ENCODE results near the gene CEBPA. TPM values are rescaled to one million over a fixed set of nuclear protein-coding genes. Genes with fewer than 3 reads are reported as not detected.

CEBPA gene
- total RNA-seq, 2 donors from 2014 or later, result 1.8 to 2.1 TPM

DNA sequence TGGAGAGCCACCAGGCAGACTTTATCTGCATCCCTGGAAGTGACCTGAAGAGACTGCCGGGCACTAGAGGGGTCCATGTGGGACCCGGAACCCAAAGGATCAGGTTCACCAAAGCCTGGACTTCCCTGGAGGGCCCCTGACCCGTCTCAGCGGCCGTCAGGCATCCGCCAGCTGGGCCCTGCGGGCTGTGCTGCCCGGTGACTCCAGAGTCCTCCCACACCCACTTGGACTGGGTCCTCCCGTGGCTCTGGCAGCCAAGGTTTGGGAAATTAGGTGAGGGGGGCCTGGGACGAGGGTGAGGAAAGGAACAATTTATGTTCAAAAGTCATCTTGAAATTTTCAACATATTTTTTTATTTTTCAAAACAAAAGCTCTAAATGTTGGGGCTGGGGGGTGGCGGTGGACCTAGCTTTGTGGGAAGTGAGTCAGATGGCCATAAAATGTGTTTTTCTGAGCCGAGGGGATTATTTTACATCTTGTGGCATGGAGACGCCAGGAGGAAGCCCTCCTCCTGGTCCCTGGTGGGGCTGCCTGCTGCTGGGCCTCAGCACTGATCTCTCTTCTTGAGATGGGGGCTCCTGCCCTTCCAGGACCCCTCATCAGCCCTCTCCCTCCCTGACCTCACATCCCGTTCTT is 20.2 kb downstream of the CEBPA start:
- Histone ChIP-seq H3K9me3 (ENCODE audit: control insufficient read depth, low read length) (no peaks in the 10 kb centered on the region), H3K4me3 (ENCODE audit: low read length) (no peak overlapping the region), H3K27me3 (ENCODE audit: control insufficient read depth, insufficient read depth, low read length, poor library complexity, severe bottlenecking) (no peaks in the 10 kb centered on the region), H3K4me1 (ENCODE audit: control insufficient read depth, insufficient read depth, low read length) (no peaks in the 10 kb centered on the region), H3K9ac (ENCODE audit: extremely low read depth, low read length, poor library complexity, severe bottlenecking) (no peak overlapping the region), H3K27ac (ENCODE audit: low read depth, low read length) (no peak overlapping the region), H3K36me3 (ENCODE audit: control insufficient read depth, insufficient read depth, low read length) (no peaks in the 10 kb centered on the region)
- TF ChIP-seq, protein P1, sequence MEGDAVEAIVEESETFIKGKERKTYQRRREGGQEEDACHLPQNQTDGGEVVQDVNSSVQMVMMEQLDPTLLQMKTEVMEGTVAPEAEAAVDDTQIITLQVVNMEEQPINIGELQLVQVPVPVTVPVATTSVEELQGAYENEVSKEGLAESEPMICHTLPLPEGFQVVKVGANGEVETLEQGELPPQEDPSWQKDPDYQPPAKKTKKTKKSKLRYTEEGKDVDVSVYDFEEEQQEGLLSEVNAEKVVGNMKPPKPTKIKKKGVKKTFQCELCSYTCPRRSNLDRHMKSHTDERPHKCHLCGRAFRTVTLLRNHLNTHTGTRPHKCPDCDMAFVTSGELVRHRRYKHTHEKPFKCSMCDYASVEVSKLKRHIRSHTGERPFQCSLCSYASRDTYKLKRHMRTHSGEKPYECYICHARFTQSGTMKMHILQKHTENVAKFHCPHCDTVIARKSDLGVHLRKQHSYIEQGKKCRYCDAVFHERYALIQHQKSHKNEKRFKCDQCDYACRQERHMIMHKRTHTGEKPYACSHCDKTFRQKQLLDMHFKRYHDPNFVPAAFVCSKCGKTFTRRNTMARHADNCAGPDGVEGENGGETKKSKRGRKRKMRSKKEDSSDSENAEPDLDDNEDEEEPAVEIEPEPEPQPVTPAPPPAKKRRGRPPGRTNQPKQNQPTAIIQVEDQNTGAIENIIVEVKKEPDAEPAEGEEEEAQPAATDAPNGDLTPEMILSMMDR (conservative IDR thresholded peaks at IDR 0.05), result no peak
- H3K9me3 Mint-ChIP-seq, result no peaks in the 10 kb centered on the region
- H3K4me1 Mint-ChIP-seq, result peaks cover 4% of the 10 kb centered on the region
- no peak overlapping the region for H3K4me3 Mint-ChIP-seq
- WGBS, 2 experiments (ENCODE audit: insufficient coverage in 1 of 2, insufficient read length in 1 of 2), result 91 to 97% methylated on average over 7 to 13 of the region's 14 CpGs
- no peaks in the 10 kb centered on the region for H3K27me3 Mint-ChIP-seq (ENCODE audit: insufficient read depth)
- H3K27ac Mint-ChIP-seq, result no peak overlapping the region
- no peak for DNase-seq
- H3K36me3 Mint-ChIP-seq (ENCODE audit: low read depth), result no peaks in the 10 kb centered on the region

GRCh38 chr19:33281296-33281926 is 20.9 kb downstream of the CEBPA start:
- H3K27ac Mint-ChIP-seq, result peak overlapping the region; percentile 26
- Histone ChIP-seq H3K27ac (ENCODE audit: low read depth, low read length) (no peak overlapping the region), H3K9ac (ENCODE audit: extremely low read depth, low read length, poor library complexity, severe bottlenecking) (no peak overlapping the region), H3K36me3 (ENCODE audit: control insufficient read depth, insufficient read depth, low read length) (no peaks in the 10 kb centered on the region), H3K4me3 (ENCODE audit: low read length) (no peak overlapping the region), H3K4me1 (ENCODE audit: control insufficient read depth, insufficient read depth, low read length) (no peaks in the 10 kb centered on the region), H3K27me3 (ENCODE audit: control insufficient read depth, insufficient read depth, low read length, poor library complexity, severe bottlenecking) (no peaks in the 10 kb centered on the region), H3K9me3 (ENCODE audit: control insufficient read depth, low read length) (no peaks in the 10 kb centered on the region)
- no peak overlapping the region for H3K4me3 Mint-ChIP-seq
- TF ChIP-seq, protein P1 (conservative IDR thresholded peaks at IDR 0.05), result no peak
- no peak for DNase-seq
- H3K9me3 Mint-ChIP-seq, result no peaks in the 10 kb centered on the region
- WGBS, 2 experiments (ENCODE audit: insufficient coverage in 1 of 2, insufficient read length in 1 of 2), result 90 to 92% methylated on average over 15 to 22 of the region's 22 CpGs
- peaks cover 4% of the 10 kb centered on the region for H3K4me1 Mint-ChIP-seq
- no peaks in the 10 kb centered on the region for H3K36me3 Mint-ChIP-seq (ENCODE audit: low read depth)
- H3K27me3 Mint-ChIP-seq (ENCODE audit: insufficient read depth), result no peaks in the 10 kb centered on the region

GRCh38 chr19:33280351-33280921 is 21.9 kb downstream of the CEBPA start:
- 86 to 89% methylated on average over 3 to 8 of the region's 8 CpGs for WGBS, 2 experiments (ENCODE audit: insufficient coverage in 1 of 2, insufficient read length in 1 of 2)
- H3K4me1 ChIP-seq (ENCODE audit: control insufficient read depth, insufficient read depth, low read length), result no peaks in the 10 kb centered on the region
- H3K4me1 Mint-ChIP-seq, result peaks cover 4% of the 10 kb centered on the region

More at GRCh38 chr19:33280351-33280921, 21.9 kb downstream of the CEBPA start:
- no peak overlapping the region for H3K9ac ChIP-seq (ENCODE audit: extremely low read depth, low read length, poor library complexity, severe bottlenecking)
- H3K4me3 ChIP-seq (ENCODE audit: low read length), result no peak overlapping the region
- H3K9me3 ChIP-seq (ENCODE audit: control insufficient read depth, low read length), result no peaks in the 10 kb centered on the region
- no peaks in the 10 kb centered on the region for H3K36me3 ChIP-seq (ENCODE audit: control insufficient read depth, insufficient read depth, low read length)
- no peak overlapping the region for H3K4me3 Mint-ChIP-seq
- TF ChIP-seq, protein P1 (conservative IDR thresholded peaks at IDR 0.05), result no peak
- no peaks in the 10 kb centered on the region for H3K9me3 Mint-ChIP-seq
- no peak overlapping the region for H3K27ac ChIP-seq (ENCODE audit: low read depth, low read length)
- H3K36me3 Mint-ChIP-seq (ENCODE audit: low read depth), result no peaks in the 10 kb centered on the region
- peak overlapping the region; percentile 61 for H3K27ac Mint-ChIP-seq
- no peaks in the 10 kb centered on the region for H3K27me3 Mint-ChIP-seq (ENCODE audit: insufficient read depth)
- no peak for DNase-seq
- H3K27me3 ChIP-seq (ENCODE audit: control insufficient read depth, insufficient read depth, low read length, poor library complexity, severe bottlenecking), result no peaks in the 10 kb centered on the region
